SIG-M5 treated with dmso at 0.1 percent for 504 hours (cell line): Measurements from ENCODE around the gene ARHGDIA.

Experiments used
- DNase-seq: peaks from one replicate; lab custom pipeline; 2025; ENCODE audit not compliant: unreplicated experiment; lab: John Stamatoyannopoulos, UW

ARHGDIA gene

GRCh38 chr17:81888988-81889595, 18.0 kb upstream of the ARHGDIA start:
- no peak for DNase-seq

- DNase-seq, result no peak
These were observed 17.2 kb upstream of the ARHGDIA start for GRCh38 chr17:81888105-81888987.

GRCh38 chr17:81885869-81886548, 14.9 kb upstream of the ARHGDIA start:
- DNase-seq, result peak; percentile 51

DNA sequence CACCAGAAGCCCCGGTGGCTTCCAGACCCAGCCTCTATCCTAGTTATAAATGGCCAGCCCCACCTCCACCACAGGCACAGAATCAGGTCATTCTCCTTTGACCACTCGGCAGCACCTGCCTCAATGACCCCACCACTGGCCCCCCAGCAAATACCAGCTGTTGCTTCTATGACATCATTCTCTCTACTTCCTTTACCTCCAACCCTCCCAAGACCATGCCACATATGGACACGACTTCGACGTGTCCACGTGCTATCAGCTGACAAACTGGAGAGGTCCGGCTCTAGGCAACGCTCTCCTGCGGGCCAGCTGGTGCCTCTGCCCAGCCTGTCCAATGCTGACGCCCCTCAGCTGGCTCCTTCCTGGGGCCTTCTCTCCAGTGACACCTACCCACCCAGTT, 14.3 kb upstream of the ARHGDIA start:
- DNase-seq, result no peak

GRCh38 chr17:81884968-81885367, 13.8 kb upstream of the ARHGDIA start:
- DNase-seq, result no peak

DNA sequence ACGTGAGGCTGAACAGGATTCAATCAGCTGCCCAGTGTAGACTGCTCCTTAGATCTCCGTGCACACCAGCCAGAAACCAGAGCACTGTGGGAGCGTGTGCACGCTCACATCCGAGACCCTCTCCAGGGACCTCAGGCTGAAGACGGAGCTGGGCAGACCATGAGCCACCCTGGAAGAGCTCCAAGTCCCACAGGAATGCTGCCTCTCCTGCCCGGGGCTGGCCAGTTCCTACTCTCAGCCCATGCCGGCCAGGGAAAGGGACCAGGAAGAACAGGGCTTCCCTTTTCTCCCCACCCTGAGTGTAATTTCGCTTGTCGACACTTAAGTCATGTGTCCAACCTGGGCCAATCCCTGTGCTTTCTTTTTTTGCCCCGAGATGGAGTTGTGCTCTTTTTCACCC, 13.4 kb upstream of the ARHGDIA start:
- no peak for DNase-seq

DNA sequence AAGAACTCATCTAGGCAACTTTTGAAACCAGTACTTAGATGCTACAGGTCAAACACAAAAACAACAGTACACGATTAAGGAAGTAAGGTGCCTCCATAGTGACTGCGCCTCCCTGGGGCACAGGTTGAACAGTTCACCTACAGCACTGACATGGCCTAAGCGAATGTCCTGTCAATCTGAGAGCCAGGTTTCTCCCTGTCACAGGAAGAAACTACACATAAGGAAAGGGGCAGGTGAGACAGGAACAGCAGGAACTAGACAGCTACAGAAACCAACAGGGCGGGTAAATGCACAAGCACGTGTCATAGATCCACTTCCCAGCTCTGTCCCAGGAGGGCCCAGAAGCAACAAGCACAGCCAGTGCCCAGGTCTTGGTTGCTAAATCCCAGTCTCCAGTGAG, 8.0 kb upstream of the ARHGDIA start:
- no peak for DNase-seq

DNA sequence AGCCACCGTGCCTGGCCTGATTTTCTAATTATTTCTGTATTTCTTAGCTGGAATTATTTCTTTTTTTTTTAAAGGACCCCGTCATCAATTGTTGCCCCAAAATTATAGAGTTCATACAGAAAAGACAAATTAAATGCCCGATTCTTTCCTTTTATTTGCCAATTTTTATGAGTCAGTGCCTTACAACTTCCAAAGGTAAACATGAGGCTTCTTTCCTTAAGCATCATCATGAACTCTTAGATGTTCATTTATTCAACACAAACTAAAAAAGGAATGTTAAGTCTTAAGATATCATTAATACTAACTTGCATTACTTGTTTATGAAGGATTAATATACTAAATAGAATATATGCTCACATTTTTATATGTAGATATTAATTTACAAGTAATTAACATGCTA, 7.2 kb upstream of the ARHGDIA start:
- no peak for DNase-seq

GRCh38 chr17:81877569-81877968, 6.4 kb upstream of the ARHGDIA start:
- DNase-seq, result no peak

DNA sequence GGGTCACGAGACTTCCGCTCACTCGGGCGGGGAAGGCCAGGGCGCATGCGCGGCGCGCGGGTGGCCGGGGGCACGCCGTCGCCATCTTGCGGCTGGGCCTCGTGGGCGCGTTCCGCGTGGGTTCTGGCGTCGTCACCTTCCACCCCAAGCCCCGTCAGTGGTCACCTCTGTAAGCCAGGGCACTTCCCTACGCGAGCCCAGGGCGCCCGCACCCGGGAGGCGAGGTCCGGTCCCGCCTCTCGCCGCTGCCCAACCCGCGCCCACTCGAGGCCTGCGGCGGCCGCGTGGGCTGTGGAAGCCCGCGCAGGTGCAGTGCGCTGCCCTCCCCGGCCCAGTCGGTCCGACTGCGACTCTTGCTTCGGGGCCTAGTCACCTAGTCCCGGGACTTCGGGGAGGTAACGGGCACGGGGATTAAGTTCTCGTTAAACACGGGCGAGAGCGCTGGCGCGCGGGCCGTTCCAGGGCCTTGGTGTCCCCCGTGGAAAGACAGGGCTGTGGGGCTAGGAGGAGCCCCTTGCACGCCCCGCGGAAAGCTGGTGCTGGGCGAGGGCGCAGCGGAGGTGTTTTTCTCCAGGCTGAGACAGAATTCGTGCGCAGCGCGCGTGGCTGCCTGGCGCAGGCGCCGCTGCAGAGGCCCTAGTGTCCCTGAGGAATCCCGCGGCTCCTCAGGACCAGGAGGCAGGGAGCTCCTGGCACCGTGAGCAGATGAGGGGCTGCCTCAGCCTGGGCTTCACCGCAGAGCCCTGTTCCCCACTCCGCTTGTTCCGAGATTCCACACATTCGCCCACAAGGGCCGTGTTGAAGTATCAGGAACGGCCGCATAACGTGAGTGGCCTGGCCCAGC, 472 bp upstream of the ARHGDIA start:
- peak; percentile 88 for DNase-seq

DNA sequence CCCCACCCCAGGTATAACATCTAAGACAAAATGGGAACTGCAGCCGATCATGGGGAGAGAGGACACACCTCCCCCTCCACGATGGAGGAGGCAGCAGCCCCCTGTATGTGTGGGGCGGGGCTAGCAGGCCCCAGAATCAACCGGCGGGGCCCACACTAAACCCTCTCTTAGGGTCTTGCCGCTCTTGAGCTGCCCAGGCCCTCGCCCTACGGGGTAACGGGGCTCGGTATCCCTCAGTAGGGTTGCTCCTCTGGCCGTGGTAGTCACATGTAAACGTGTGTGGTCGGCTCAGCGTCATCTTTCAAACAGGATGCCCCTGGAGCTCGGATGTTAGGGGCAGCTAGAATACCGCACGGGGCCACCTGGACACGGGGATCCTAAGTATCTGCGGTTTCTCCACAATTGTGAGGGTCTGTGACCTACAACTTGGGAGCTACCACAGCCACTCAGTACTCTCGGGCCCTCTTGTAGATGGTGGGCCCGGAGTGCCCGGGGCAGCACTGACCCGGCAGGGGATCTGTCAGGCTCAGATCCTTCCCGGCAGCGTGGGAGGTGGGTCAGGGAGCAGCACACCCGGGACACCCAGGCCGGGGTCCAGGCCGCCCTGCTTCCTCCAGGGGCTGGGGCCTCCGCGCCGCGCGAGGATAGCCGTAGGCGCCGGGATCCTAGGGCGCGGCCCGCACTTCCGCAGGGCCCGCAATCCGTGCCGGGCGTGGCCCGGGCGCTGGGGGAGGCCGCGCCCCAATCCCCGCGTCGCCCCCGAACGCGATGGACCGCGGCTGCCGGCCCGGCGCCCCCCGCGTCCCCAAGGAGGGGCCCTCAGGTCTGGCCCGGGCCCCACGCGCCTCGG, 781 bp downstream of the ARHGDIA start:
- peak; percentile 51 for DNase-seq

- DNase-seq, result no peak
These were observed 1.7 kb downstream of the ARHGDIA start for GRCh38 chr17:81869221-81870130.

DNA sequence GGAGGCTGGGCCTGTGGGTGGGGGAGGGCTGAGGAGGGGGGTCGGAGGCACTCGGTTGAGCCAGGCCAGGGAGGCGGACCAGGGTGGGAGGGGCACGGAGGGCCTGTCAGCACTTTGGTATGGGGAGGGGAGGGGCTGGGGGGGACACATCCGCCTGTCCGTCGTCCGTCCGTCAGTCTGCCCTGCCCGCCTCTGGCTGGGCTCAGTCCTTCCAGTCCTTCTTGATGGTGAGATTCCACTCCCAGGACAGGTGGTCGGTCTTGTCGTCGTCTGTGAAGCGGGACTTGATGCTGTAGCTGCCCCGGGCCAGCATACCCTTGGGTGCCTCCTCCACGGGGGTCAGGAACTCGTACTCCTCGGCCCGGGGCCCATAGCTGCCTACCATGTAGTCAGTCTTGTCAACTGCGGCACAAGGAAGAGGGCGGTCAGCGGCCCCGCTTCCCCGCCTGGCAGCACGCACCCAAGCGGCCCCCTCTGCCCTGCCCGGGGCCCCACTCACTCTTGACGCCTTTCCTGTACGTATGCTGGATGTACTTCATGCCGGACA, 2.4 kb downstream of the ARHGDIA start:
- DNase-seq, result no peak

GRCh38 chr17:81867991-81868673, 3.0 kb downstream of the ARHGDIA start:
- DNase-seq, result no peak

DNA sequence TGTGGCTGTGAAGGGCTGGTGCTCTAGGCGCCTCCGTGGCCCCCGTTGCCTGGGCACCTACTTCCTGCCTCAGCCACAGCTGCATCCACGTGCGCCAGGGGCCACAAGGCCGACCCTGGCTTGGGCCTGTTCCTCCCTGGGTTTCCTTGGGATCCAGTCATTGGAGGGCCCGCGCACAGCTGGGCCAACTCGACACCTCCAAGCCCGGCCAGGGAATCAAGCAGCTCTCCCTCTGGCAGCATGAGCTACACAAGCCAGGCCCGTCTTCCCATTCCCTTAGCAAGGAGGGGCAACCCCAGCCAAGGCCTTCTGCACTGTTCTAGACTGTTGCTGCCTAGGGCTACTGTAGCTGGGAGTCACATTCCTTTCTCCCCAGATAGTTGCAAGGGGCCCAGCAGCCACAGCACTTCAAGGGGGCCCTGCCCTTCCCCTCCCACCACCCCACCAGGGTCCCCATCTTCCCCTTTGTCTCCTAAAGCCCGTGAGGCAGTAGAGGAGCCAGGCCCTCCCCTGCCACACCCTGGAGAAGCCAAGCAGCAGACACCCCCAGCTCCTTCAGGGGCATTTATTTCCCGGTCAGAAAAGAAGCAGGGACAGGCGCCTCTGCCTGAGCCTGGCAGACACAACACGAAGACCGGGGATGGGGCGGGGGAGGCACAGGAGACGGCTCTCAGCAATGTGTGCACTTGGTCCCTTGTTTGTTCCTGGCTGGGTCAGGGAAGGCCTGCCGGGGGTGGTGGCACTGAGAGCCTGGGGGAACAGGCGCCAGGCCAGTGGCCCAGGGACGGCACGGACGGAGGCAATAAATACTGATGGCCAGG, 3.8 kb downstream of the ARHGDIA start:
- peak; percentile 72 for DNase-seq

GRCh38 chr17:81866440-81867169, 4.5 kb downstream of the ARHGDIA start:
- no peak for DNase-seq
